DND-41 (cell line): ENCODE measurements around the gene ATP6V1F.

Source experiments
- ATAC-seq: fragments of 200-7000 bp; cut with Tn5 transposase; 3 replicates; pipeline ENCODE4 v1.9.1; 2021; ENCODE audit warnings: low read depth; ENCODE audit not compliant: insufficient read depth
- DNase-seq: peaks from one replicate; pipeline ENCODE4 v3.0.0-alpha.2; 2020
- H2AFZ ChIP-seq: 2 replicates; pipeline ENCODE4 v1.6.0; 2012; ENCODE audit warnings: low read depth, low read length
- H3K27ac ChIP-seq: 2 replicates; pipeline ENCODE4 v1.5.1; 2012; ENCODE audit warnings: low read length, inconsistent platforms
- H3K27me3 ChIP-seq: fragments of 200-600 bp; sonication (generic); 2 replicates; pipeline ENCODE4 v1.6.0; 2012; ENCODE audit warnings: low read length, mild to moderate bottlenecking, inconsistent platforms; ENCODE audit not compliant: insufficient read depth, poor library complexity
- H3K36me3 ChIP-seq: 2 replicates; pipeline ENCODE4 v1.5.1; 2012; ENCODE audit warnings: low read length, inconsistent platforms; ENCODE audit not compliant: insufficient read depth
- H3K4me1 ChIP-seq: 2 replicates; pipeline ENCODE4 v1.5.1; 2012; ENCODE audit warnings: mild to moderate bottlenecking, low read length; ENCODE audit not compliant: insufficient read depth
- H3K4me2 ChIP-seq: 2 replicates; pipeline ENCODE4 v1.6.0; 2012; ENCODE audit warnings: mild to moderate bottlenecking, moderate library complexity, low read length, inconsistent platforms; ENCODE audit not compliant: insufficient read depth
- H3K4me3 ChIP-seq, 2 experiments: fragments of 200-600 bp in 1 of 2; shearing (Covaris generic) in 1 of 2; 2 replicates each; pipeline ENCODE4 v1.5.1; 2012 to 2016; ENCODE audit warnings: inconsistent platforms in 2 of 2, low read length in 2 of 2, mild to moderate bottlenecking in 2 of 2, low read depth in 1 of 2, moderate library complexity in 1 of 2
- H3K79me2 ChIP-seq: 2 replicates; pipeline ENCODE4 v1.6.0; 2012; ENCODE audit warnings: low read length, inconsistent platforms; ENCODE audit not compliant: insufficient read depth
- H3K9ac ChIP-seq: 2 replicates; pipeline ENCODE4 v1.6.0; 2012; ENCODE audit warnings: low read depth, mild to moderate bottlenecking, inconsistent platforms, low read length, moderate library complexity
- H3K9me3 ChIP-seq: 2 replicates; pipeline ENCODE4 v1.5.1; 2012; ENCODE audit warnings: low read length, moderate library complexity, mild to moderate bottlenecking, inconsistent platforms; ENCODE audit not compliant: insufficient read depth, severe bottlenecking
- H4K20me1 ChIP-seq: 2 replicates; pipeline ENCODE4 v1.6.0; 2012; ENCODE audit warnings: low read length; ENCODE audit not compliant: insufficient read depth
- EZH2 ChIP-seq: IDR thresholded peaks from 3 replicates; pipeline ENCODE4 v1.6.1; 2012; ENCODE audit warnings: borderline replicate concordance, low read depth, mild to moderate bottlenecking, moderate library complexity, low read length, inconsistent platforms; ENCODE audit not compliant: severe bottlenecking
- TF ChIP-seq, protein P1 (sequence below): IDR thresholded peaks from 2 replicates; pipeline ENCODE4 v1.5.1; 2012; ENCODE audit warnings: borderline replicate concordance, low read length, moderate library complexity, mild to moderate bottlenecking; ENCODE audit not compliant: poor library complexity, severe bottlenecking; ENCODE audit errors: extremely low read depth

ATP6V1F gene

DNA sequence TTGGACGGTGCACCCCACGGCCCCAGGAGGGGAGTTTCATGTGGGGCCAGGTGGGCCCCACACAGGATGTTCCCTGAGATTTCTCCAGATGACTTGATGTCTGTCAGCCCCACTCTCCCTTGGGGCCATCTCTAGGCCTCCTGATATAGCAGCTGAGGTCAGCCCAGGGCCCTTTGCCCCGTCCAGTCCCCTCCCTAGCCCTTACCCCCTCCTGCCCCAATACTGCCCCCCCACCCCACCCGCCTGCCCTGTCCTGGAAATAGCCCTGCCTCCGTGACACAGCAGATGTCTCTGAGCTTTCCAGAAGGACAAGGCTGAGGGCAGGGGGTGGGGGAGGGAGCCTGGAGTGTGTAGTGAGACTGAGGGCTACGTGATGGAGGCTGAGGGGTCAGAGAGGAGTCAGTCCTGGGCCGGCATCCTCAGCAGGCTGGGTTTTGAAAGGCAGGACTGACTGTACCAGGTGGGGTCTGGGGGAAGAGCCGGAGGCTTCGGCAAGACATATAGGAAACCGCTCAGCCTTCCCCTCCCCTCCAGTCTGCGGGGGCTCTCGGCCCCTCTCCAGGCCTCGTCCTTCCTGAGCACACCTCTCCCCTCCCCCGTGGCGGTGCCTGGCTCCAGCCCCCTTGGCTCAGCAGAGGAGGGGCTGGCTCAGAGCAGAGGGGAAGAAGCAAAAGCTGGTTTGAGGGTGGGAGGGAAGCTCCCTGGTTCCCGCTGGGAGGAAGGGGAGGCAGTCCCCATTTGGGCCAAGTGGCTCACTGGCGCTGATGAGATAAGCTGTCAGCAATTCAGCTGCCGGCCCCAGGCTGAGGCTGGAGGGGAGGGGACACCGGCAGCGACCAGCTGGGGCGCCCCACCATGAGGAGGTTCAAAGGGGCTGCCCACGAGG is 30.4 kb upstream of the ATP6V1F start:
- no peak overlapping the region for H3K4me2 ChIP-seq
- no peak overlapping the region for H2AFZ ChIP-seq
- TF ChIP-seq EZH2, result no peak
- TF ChIP-seq, protein P1, sequence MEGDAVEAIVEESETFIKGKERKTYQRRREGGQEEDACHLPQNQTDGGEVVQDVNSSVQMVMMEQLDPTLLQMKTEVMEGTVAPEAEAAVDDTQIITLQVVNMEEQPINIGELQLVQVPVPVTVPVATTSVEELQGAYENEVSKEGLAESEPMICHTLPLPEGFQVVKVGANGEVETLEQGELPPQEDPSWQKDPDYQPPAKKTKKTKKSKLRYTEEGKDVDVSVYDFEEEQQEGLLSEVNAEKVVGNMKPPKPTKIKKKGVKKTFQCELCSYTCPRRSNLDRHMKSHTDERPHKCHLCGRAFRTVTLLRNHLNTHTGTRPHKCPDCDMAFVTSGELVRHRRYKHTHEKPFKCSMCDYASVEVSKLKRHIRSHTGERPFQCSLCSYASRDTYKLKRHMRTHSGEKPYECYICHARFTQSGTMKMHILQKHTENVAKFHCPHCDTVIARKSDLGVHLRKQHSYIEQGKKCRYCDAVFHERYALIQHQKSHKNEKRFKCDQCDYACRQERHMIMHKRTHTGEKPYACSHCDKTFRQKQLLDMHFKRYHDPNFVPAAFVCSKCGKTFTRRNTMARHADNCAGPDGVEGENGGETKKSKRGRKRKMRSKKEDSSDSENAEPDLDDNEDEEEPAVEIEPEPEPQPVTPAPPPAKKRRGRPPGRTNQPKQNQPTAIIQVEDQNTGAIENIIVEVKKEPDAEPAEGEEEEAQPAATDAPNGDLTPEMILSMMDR, result no peak
- H3K4me1 ChIP-seq, result no peaks in the 10 kb centered on the region
- H4K20me1 ChIP-seq, result no peaks in the 10 kb centered on the region
- H3K9ac ChIP-seq, result no peak overlapping the region
- ATAC-seq, result peak; percentile 29; the same call in 1 of the 3 replicates
- H3K27me3 ChIP-seq, result no peaks in the 10 kb centered on the region
- no peak overlapping the region for H3K4me3 ChIP-seq
- no peaks in the 10 kb centered on the region for H3K36me3 ChIP-seq
- DNase-seq, result no peak
- H3K79me2 ChIP-seq, result no peaks in the 10 kb centered on the region
- H3K9me3 ChIP-seq, result no peaks in the 10 kb centered on the region
- no peak overlapping the region for H3K27ac ChIP-seq

GRCh38 chr7:128832880-128833147 is 29.8 kb upstream of the ATP6V1F start:
- no peak overlapping the region for H2AFZ ChIP-seq
- no peaks in the 10 kb centered on the region for H4K20me1 ChIP-seq
- H3K27ac ChIP-seq, result no peak overlapping the region
- TF ChIP-seq, protein P1, result no peak
- no peak for TF ChIP-seq EZH2
- no peak overlapping the region for H3K4me2 ChIP-seq
- no peaks in the 10 kb centered on the region for H3K36me3 ChIP-seq
- H3K27me3 ChIP-seq, result no peaks in the 10 kb centered on the region
- H3K79me2 ChIP-seq, result no peaks in the 10 kb centered on the region
- DNase-seq (no peak), ATAC-seq (no peak)
- no peaks in the 10 kb centered on the region for H3K9me3 ChIP-seq
- H3K9ac ChIP-seq, result no peak overlapping the region
- H3K4me3 ChIP-seq, result no peak overlapping the region
- no peaks in the 10 kb centered on the region for H3K4me1 ChIP-seq

- Histone ChIP-seq H3K4me3 (no peak overlapping the region), H3K4me2 (no peak overlapping the region), H3K79me2 (no peaks in the 10 kb centered on the region), H3K9ac (no peak overlapping the region), H3K9me3 (no peaks in the 10 kb centered on the region), H3K4me1 (no peaks in the 10 kb centered on the region), H3K27ac (no peak overlapping the region), H2AFZ (no peak overlapping the region), H4K20me1 (no peaks in the 10 kb centered on the region), H3K27me3 (no peaks in the 10 kb centered on the region), H3K36me3 (no peaks in the 10 kb centered on the region)
- ATAC-seq, result no peak
- TF ChIP-seq, protein P1, result no peak
- no peak for TF ChIP-seq EZH2
- no peak for DNase-seq
Observed at GRCh38 chr7:128833148-128833945, 29.3 kb upstream of the ATP6V1F start.
